Fibroblast of lung (primary cell): Measurements from ENCODE around the gene NEK6. TPM values are rescaled to one million over a fixed set of nuclear protein-coding genes. Genes with fewer than 3 reads are reported as not detected.

Experiments
- DNase-seq, 2 donors: peaks; one replicate each; pipeline versions ENCODE4 v3.0.0 to v3.0.0-alpha.2; 2010; ENCODE audit warnings: low read depth in 2 of 2
- H2AFZ ChIP-seq: 2 replicates; pipeline ENCODE4 v1.5.1; 2012; ENCODE audit warnings: low read length, control low read depth, inconsistent platforms
- H3K27ac ChIP-seq: 2 replicates; pipeline ENCODE4 v1.5.1; 2011; ENCODE audit warnings: low read length, control low read depth; ENCODE audit not compliant: insufficient read depth
- H3K27me3 ChIP-seq: 2 replicates; pipeline ENCODE4 v1.5.1; 2011; ENCODE audit warnings: mild to moderate bottlenecking, low read length; ENCODE audit not compliant: control insufficient read depth, insufficient read depth
- H3K36me3 ChIP-seq: 2 replicates; pipeline ENCODE4 v1.5.1; 2011; ENCODE audit warnings: low read length; ENCODE audit not compliant: control insufficient read depth, insufficient read depth
- H3K4me1 ChIP-seq: 2 replicates; pipeline ENCODE4 v1.5.1; 2011; ENCODE audit warnings: low read length; ENCODE audit not compliant: control insufficient read depth, insufficient read depth; ENCODE audit errors: extremely low read depth
- H3K4me2 ChIP-seq: 2 replicates; pipeline ENCODE4 v1.5.1; 2011; ENCODE audit warnings: low read length, control low read depth; ENCODE audit not compliant: insufficient read depth; ENCODE audit errors: extremely low read depth
- H3K4me3 ChIP-seq, 4 experiments: fragments of 200-600 bp in 1 of 4; sonication (generic) in 1 of 4; replicated peaks in 1 of 4; 2 replicates each; pipeline ENCODE4 v1.5.1; 2011 to 2016; ENCODE audit warnings: low read length in 4 of 4, low read depth in 3 of 4, mild to moderate bottlenecking in 3 of 4, control low read depth in 2 of 4, inconsistent platforms in 1 of 4, mixed read lengths in 1 of 4; ENCODE audit not compliant: insufficient read depth in 1 of 4; ENCODE audit errors: control extremely low read depth in 1 of 4
- H3K79me2 ChIP-seq: 2 replicates; pipeline ENCODE4 v1.5.1; 2012; ENCODE audit warnings: mild to moderate bottlenecking, low read length, inconsistent platforms; ENCODE audit not compliant: control insufficient read depth, insufficient read depth
- H3K9ac ChIP-seq: 2 replicates; pipeline ENCODE4 v1.5.1; 2011; ENCODE audit warnings: mild to moderate bottlenecking, low read length, control low read depth; ENCODE audit not compliant: insufficient read depth
- H3K9me3 ChIP-seq: 2 replicates; pipeline ENCODE4 v1.5.1; 2012; ENCODE audit warnings: low read depth, low read length; ENCODE audit not compliant: control insufficient read depth, insufficient read depth
- H4K20me1 ChIP-seq: 2 replicates; pipeline ENCODE4 v1.5.1; 2011; ENCODE audit warnings: low read length; ENCODE audit not compliant: control insufficient read depth, insufficient read depth; ENCODE audit errors: extremely low read depth
- EZH2 ChIP-seq: IDR thresholded peaks from 2 replicates; pipeline ENCODE4 v1.5.1; 2012; ENCODE audit warnings: low read length, control low read depth, mild to moderate bottlenecking; ENCODE audit errors: missing control alignments
- polyA plus RNA-seq, 2 donors: library from polyadenylated mRNA; depleted of rRNA in 1 of 2; stranded (reverse) in 1 of 2; unstranded in 1 of 2; fragments of >200 nt; gene quantifications; 2 replicates each; pipeline ENCODE4 v1.2.1, GENCODE V29; 2011 to 2012; ENCODE audit warnings: missing spikeins in 1 of 2
- total RNA-seq: library from RNA; depleted of rRNA; stranded (reverse); fragments of >200 nt; gene quantifications from 2 replicates; pipeline ENCODE4 v1.2.1, GENCODE V29; 2014
- TF ChIP-seq, protein P1 (sequence below), 2 donors: IDR thresholded peaks in 1 of 2; conservative IDR thresholded peaks in 1 of 2; 1 replicate in 1 of 2; 2 replicates in 1 of 2; pipeline ENCODE4 v1.5.1; 2011 to 2012; ENCODE audit warnings: low read length in 2 of 2, control low read depth in 1 of 2, inconsistent platforms in 1 of 2, low read depth in 1 of 2, mild to moderate bottlenecking in 1 of 2

NEK6 gene
- total and polyA plus RNA-seq, 2 donors (not counting 1 experiment from before 2014, with no cell fraction given) = 71.2 to 71.4 TPM

DNA sequence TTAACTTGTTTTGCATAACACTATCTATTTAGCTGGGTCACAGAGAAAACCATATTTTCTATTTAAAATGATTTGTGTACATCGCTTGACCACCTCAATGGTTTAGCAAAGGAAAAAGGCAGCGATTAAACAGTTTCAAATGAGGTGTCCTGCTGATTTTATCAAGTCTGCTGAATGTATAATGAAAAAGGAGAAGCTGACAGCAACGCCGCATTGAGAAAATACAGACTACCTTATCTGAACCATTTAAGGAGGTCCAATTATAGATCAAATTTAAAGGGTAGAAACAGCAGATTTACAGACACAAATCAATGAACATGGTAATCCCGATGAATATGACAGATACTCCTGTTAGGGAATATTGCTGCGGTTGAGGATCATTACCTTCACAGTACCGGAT is 127.9 kb downstream of the NEK6 start:
- H3K9ac ChIP-seq = no peak overlapping the region
- peaks cover 5% of the 10 kb centered on the region for H3K4me1 ChIP-seq
- no peak overlapping the region for H2AFZ ChIP-seq
- no peaks in the 10 kb centered on the region for H3K27me3 ChIP-seq
- H3K27ac ChIP-seq = no peak overlapping the region
- no peaks in the 10 kb centered on the region for H3K9me3 ChIP-seq
- peaks cover 61% of the 10 kb centered on the region for H3K79me2 ChIP-seq
- no peak for DNase-seq
- no peak overlapping the region for H3K4me3 ChIP-seq
- no peaks in the 10 kb centered on the region for H4K20me1 ChIP-seq
- no peaks in the 10 kb centered on the region for H3K36me3 ChIP-seq
- TF ChIP-seq EZH2 = no peak
- TF ChIP-seq, protein P1, sequence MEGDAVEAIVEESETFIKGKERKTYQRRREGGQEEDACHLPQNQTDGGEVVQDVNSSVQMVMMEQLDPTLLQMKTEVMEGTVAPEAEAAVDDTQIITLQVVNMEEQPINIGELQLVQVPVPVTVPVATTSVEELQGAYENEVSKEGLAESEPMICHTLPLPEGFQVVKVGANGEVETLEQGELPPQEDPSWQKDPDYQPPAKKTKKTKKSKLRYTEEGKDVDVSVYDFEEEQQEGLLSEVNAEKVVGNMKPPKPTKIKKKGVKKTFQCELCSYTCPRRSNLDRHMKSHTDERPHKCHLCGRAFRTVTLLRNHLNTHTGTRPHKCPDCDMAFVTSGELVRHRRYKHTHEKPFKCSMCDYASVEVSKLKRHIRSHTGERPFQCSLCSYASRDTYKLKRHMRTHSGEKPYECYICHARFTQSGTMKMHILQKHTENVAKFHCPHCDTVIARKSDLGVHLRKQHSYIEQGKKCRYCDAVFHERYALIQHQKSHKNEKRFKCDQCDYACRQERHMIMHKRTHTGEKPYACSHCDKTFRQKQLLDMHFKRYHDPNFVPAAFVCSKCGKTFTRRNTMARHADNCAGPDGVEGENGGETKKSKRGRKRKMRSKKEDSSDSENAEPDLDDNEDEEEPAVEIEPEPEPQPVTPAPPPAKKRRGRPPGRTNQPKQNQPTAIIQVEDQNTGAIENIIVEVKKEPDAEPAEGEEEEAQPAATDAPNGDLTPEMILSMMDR (conservative IDR thresholded peaks at IDR 0.05 in 1 of 2, IDR thresholded peaks at IDR 0.05 in 1 of 2; ENCODE audit: low read depth in 1 of 2, low read length in 2 of 2) = no peak
- H3K4me2 ChIP-seq = no peak overlapping the region

DNA sequence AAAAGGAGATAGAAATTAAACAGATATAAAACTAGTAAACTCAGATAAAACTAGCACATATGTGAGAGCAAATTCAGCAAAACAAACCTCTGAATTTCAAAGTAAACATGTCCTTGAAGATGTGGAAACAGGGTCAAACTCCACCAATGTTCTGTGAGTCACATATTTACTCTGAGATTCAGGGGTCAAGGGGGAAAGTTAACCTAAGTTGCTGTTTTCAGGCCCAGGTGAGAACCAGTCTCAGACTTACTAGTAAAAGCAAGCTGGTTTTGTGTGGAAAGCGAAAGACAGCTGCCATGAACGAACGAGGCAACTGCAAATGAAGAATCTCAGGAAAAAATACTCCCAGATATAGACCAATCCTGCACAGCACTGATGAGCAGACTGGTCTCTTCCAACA is 128.5 kb downstream of the NEK6 start:
- Histone ChIP-seq H3K4me3 (no peak overlapping the region), H2AFZ (no peak overlapping the region), H3K9me3 (no peaks in the 10 kb centered on the region), H3K79me2 (peaks cover 64% of the 10 kb centered on the region), H3K36me3 (no peaks in the 10 kb centered on the region), H3K9ac (no peak overlapping the region), H3K27ac (no peak overlapping the region), H3K4me1 (peaks cover 11% of the 10 kb centered on the region), H4K20me1 (no peaks in the 10 kb centered on the region), H3K27me3 (no peaks in the 10 kb centered on the region), H3K4me2 (no peak overlapping the region)
- DNase-seq = peak in 1 of 2 donors; percentile 24
- TF ChIP-seq, protein P1 (conservative IDR thresholded peaks at IDR 0.05 in 1 of 2, IDR thresholded peaks at IDR 0.05 in 1 of 2; ENCODE audit: low read depth in 1 of 2, low read length in 2 of 2) = no peak
- no peak for TF ChIP-seq EZH2

DNA sequence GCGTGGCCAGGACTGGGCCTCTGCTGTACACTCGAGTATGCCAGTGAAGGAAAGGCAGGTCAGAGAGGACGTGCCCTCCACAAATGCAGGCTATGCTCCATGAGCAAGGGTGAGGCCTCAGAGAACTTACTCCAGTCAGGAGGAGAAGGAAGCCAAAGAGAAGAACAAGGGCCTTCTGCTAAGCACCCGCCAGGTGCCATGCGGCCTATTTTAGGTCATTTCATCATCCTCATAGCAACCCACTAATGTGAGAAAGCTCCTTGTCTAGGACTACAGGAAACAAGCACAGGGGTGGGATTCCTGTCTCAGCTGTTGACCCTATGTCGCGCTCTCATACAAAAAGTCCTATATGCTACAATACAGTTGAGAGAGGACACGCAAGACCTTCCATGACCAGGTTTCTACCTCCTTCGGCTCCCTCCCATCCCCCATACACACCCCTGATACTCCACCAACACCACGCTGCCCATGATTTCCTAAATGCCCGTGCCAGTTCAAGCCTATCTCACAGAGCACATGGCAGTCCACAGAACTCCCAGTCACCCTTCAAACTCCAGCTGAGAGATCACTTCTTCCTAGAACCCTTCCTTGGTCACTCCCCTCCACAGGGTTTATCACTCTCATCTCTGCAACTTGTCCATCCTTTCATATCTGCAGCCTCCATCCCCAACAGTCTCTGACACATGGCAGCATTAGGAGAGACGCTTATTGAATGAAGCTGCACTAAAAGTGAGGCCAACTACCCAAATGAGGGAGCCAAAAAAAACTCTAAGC is 130.7 kb downstream of the NEK6 start:
- Histone ChIP-seq H3K9ac (no peak overlapping the region), H3K9me3 (no peaks in the 10 kb centered on the region), H3K4me2 (no peak overlapping the region), H4K20me1 (no peaks in the 10 kb centered on the region), H3K4me1 (peaks cover 26% of the 10 kb centered on the region), H3K27ac (no peak overlapping the region), H3K36me3 (no peaks in the 10 kb centered on the region), H3K79me2 (peaks cover 70% of the 10 kb centered on the region), H3K27me3 (no peaks in the 10 kb centered on the region), H3K4me3 (no peak overlapping the region), H2AFZ (no peak overlapping the region)
- DNase-seq = no peak
- TF ChIP-seq EZH2 = no peak
- TF ChIP-seq, protein P1 (conservative IDR thresholded peaks at IDR 0.05 in 1 of 2, IDR thresholded peaks at IDR 0.05 in 1 of 2; ENCODE audit: low read depth in 1 of 2, low read length in 2 of 2) = no peak
